Stimulated activated CD8-positive, alpha-beta memory T cell treated with anti-CD3 and anti-CD28 coated beads, Interleukin-7, amount 100 ng/mL, for 24 hours (primary cell): Measurements from ENCODE around the gene NAT16.
"Not testable (repeated sequence)": the region's sequence is repeated elsewhere in the genome, so short reads cannot be mapped to it uniquely, and the experiment has no call there.

Experiments
- DNase-seq: peaks from one replicate; pipeline ENCODE4 v3.0.0-alpha.2; 2020; ENCODE audit warnings: low read depth

Gene NAT16

GRCh38 chr7:101125989-101126650 is 54.0 kb downstream of the NAT16 start:
- no peak for DNase-seq

- no peak for DNase-seq
Observed at GRCh38 chr7:101124376-101125056, 55.6 kb downstream of the NAT16 start.

- DNase-seq = no peak
Observed at GRCh38 chr7:101123703-101124068, 56.4 kb downstream of the NAT16 start.

GRCh38 chr7:101122933-101123702 is 57.0 kb downstream of the NAT16 start:
- no peak for DNase-seq

- DNase-seq = no peak
Observed at GRCh38 chr7:101121991-101122932, 57.8 kb downstream of the NAT16 start.

- not testable (repeated sequence) for DNase-seq
Observed at GRCh38 chr7:101121631-101121990, 58.5 kb downstream of the NAT16 start.
